Sigmoid colon (tissue), 7 donors: ENCODE data around the gene UROC1. TPM values are rescaled to one million over a fixed set of nuclear protein-coding genes. Genes with fewer than 3 reads are reported as not detected.
A peak's percentile ranks its signal among the peaks of the same experiment; 100 is the strongest.

Experiments used
- DNase-seq: peaks from one replicate; pipeline ENCODE4 v3.0.0-alpha.2; 2019
- H3K27ac ChIP-seq, 4 donors: fragments of 200-600 bp; sonication (generic); one replicate each; pipeline ENCODE4 v1.5.1; 2016 to 2019; ENCODE audit warnings: mild to moderate bottlenecking in 1 of 4
- H3K27me3 ChIP-seq, 3 donors: fragments of 200-600 bp; sonication (generic); one replicate each; pipeline ENCODE4 v1.5.1; 2019; ENCODE audit warnings: mild to moderate bottlenecking in 1 of 3
- H3K36me3 ChIP-seq, 4 donors: fragments of 200-600 bp; sonication (generic); one replicate each; pipeline ENCODE4 v1.5.1; 2016 to 2019
- H3K4me1 ChIP-seq, 4 donors: fragments of 200-600 bp; sonication (generic); one replicate each; pipeline ENCODE4 v1.5.1; 2017 to 2019
- H3K4me3 ChIP-seq, 4 donors: fragments of 200-600 bp; sonication (generic); one replicate each; pipeline ENCODE4 v1.5.1; 2017 to 2019; ENCODE audit warnings: mild to moderate bottlenecking in 2 of 4, moderate library complexity in 1 of 4
- H3K9me3 ChIP-seq, 4 donors: fragments of 200-600 bp in 3 of 4; sonication (generic) in 3 of 4; one replicate each; pipeline versions ENCODE4 v1.5.1 to v1.6.1; 2013 to 2019
- EP300 ChIP-seq, 4 donors: sonication (generic); formaldehyde crosslinking; IDR thresholded peaks; one replicate each; pipeline ENCODE4 v1.6.1; 2017; ENCODE audit warnings: antibody characterized with exemption in 4 of 4
- POLR2A ChIP-seq, 2 donors: fragments of 450-650 bp; IDR thresholded peaks; one replicate each; pipeline ENCODE4 v1.6.1; 2016; ENCODE audit warnings: antibody characterized with exemption in 2 of 2, mild to moderate bottlenecking in 2 of 2, moderate library complexity in 2 of 2
- POLR2AphosphoS5 ChIP-seq, 4 donors: sonication (generic); formaldehyde crosslinking; IDR thresholded peaks; one replicate each; pipeline ENCODE4 v1.6.1; 2017; ENCODE audit warnings: antibody characterized with exemption in 4 of 4
- WGBS, 2 donors: extraction: QIAGEN DNeasy Blood & Tissue Kit; methylation state at CpG; one replicate each; pipeline ENCODE4 v1.1.7; 2013; 5-methylcytosine and 5-hydroxymethylcytosine counted together
- intact Hi-C: fragments of 100-400 bp; cut with DNase I; formaldehyde crosslinking; loops from one replicate; pipeline ENCODE4 v1.15.1; 2023
- polyA plus RNA-seq, 3 donors: library from polyadenylated mRNA; stranded (reverse); fragments of 200-250 nt; gene quantifications; one replicate each; pipeline ENCODE4 v1.2.3, GENCODE V29; 2013
- total RNA-seq, 4 donors: library from RNA; depleted of rRNA; stranded (reverse); fragments of >200 nt; gene quantifications; one replicate each; pipeline ENCODE4 v1.1.0, GENCODE V29; 2016
- TF ChIP-seq, protein P1 (sequence below), 4 experiments: fragments of 450-650 bp in 3 of 4; fragments of 200-600 bp in 1 of 4; IDR thresholded peaks; one replicate each; pipeline ENCODE4 v1.5.1; 2016 to 2019; ENCODE audit warnings: antibody characterized with exemption in 4 of 4, mild to moderate bottlenecking in 3 of 4, moderate library complexity in 2 of 4
- donor health status: healthy with polysubstance abuse.
- donor health status: Bipolar disorder and iron deficiency.
- donor health status: healthy.

Gene UROC1
- total and polyA plus RNA-seq, 7 donors: 0.03 TPM; not detected in 6

DNA sequence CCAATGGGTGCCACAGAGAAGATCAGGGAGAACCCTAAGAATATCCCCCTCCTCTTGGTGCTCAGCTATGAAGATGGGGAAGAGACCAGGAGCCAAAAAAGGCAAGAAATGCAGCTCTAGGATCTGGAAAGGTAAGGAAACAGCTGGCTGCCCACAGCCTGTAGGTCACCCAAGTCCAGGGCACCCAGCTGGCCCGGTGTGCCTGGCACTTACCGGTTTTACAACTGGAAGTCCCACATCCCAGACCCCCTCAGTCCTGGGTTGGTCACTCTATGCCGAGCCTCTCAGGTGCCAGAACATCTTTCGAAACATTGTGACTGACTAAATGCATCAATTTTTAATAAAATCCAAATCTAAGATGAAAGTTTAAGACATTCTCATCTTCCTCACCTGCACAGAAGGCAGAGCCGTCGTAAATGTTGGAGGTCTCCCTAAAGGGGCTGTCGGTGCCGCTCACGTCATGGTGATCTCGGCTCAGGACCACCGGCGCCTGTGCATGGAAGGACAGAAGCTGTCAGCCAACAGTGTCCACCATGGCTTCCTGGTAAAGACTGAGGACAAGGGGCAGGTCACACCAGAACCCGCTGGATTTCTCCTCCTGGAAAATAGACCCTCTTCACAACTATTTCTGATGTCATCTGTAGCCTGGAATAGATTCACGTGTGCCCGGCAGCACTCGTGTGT, 28.5 kb downstream of the UROC1 start:
- intact Hi-C loops: no loop called here
- 90 to 94% methylated on average over 16 of the region's 16 CpGs for WGBS, 2 donors
- TF ChIP-seq EP300 (IDR thresholded peaks at IDR 0.05): no peak

DNA sequence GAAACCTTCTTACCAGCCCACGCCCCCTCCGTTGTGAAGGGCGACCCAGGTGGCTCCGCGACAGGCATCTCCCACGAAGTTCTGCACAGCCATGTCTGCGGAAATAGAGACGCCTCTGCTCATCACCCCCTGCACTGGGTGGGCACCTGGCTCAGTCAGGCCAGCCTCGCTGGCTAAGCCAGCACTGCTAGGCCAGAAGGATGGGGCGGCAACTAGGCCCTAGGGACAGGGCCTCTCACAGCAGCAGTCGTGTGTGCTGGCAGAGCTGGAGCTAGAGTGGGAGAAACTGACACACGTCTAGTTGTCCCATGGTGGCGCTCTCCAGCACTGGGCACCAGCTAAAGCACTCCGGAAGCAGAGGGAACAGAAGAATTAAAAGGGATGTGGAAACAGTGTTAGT, 29.4 kb downstream of the UROC1 start:
- 86 to 92% methylated on average over 14 of the region's 14 CpGs for WGBS, 2 donors
- DNase-seq: no peak

More for the DNA sequence above, 28.5 kb downstream of the UROC1 start:
- H3K4me3 ChIP-seq: no peak overlapping the region
- no peak for DNase-seq
- H3K9me3 ChIP-seq: no peaks in the 10 kb centered on the region
- H3K27ac ChIP-seq: no peak overlapping the region
- no peaks in the 10 kb centered on the region for H3K27me3 ChIP-seq
- no peaks in the 10 kb centered on the region for H3K36me3 ChIP-seq
- no peaks in the 10 kb centered on the region for H3K4me1 ChIP-seq

DNA sequence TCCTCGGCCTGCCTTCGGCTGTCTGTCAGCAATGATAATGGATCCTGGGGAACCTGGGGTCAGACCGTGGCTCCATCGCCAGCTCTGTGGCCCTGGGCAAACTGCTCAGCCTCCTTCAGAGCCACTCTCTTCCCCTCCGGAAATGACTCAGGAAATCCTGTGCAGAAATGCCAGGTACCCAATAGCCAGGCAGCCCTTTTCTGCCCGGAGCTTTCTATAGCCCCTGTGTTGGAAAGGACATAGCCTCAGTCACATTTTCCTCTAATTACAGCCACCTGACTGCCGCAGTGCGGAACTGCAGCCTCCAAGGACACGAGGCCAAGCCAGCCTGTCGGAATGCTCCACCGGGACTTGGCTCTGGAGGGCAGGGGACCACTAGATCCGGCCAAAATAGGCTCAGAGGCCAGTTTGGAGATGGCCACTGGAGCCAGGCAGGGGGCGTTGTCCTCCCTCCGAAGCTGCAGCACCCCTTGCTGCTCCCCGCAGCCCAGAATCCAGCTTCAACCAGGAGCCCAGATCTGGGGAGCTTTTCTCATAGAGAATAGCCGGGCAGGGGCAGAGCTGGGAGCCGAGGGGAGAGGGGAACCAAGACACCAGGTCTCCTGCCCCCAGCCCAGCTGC, 30.3 kb downstream of the UROC1 start:
- no peak for DNase-seq
- intact Hi-C loops: no loop called here

More for the DNA sequence above, 29.4 kb downstream of the UROC1 start:
- no peak for TF ChIP-seq EP300 (IDR thresholded peaks at IDR 0.05)
- no peak for TF ChIP-seq POLR2AphosphoS5 (IDR thresholded peaks at IDR 0.05)
- no peak for TF ChIP-seq POLR2A (IDR thresholded peaks at IDR 0.05)
- TF ChIP-seq, protein P1, sequence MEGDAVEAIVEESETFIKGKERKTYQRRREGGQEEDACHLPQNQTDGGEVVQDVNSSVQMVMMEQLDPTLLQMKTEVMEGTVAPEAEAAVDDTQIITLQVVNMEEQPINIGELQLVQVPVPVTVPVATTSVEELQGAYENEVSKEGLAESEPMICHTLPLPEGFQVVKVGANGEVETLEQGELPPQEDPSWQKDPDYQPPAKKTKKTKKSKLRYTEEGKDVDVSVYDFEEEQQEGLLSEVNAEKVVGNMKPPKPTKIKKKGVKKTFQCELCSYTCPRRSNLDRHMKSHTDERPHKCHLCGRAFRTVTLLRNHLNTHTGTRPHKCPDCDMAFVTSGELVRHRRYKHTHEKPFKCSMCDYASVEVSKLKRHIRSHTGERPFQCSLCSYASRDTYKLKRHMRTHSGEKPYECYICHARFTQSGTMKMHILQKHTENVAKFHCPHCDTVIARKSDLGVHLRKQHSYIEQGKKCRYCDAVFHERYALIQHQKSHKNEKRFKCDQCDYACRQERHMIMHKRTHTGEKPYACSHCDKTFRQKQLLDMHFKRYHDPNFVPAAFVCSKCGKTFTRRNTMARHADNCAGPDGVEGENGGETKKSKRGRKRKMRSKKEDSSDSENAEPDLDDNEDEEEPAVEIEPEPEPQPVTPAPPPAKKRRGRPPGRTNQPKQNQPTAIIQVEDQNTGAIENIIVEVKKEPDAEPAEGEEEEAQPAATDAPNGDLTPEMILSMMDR (IDR thresholded peaks at IDR 0.05): no peak
- no peak overlapping the region for H3K4me3 ChIP-seq
- H3K4me1 ChIP-seq: no peaks in the 10 kb centered on the region
- no peaks in the 10 kb centered on the region for H3K36me3 ChIP-seq
- H3K9me3 ChIP-seq: no peaks in the 10 kb centered on the region
- H3K27me3 ChIP-seq: no peaks in the 10 kb centered on the region
- intact Hi-C loops: no loop called here
- H3K27ac ChIP-seq: no peak overlapping the region

DNA sequence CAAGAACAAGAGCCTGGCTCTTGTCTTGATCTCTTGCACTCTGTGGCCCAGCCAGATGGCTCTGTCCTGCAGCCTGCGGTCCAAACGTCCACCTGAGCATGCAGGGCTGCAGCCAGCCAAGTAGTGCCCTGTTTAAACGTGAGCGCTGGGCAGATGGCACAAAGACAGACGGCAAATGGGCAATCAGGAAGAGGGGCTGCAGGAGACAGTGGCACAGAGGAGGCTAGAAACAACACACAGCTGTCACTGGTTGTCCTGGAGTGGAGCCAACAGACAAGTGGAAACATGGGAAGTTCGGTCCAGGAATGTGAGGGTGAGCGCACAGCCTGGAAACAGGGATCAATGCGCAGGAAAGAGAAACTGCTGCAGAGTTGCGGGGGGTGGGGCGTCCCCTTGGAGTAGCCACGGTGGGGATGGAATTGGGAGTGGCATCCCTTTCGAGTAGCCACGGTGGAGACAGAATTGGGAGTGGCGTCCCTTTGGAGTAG, 31.2 kb downstream of the UROC1 start:
- WGBS, 2 donors: 82 to 85% methylated on average over 14 of the region's 14 CpGs
- H3K4me1 ChIP-seq: no peaks in the 10 kb centered on the region
- intact Hi-C loops: no loop called here
- no peak overlapping the region for H3K4me3 ChIP-seq
- DNase-seq: no peak
- no peaks in the 10 kb centered on the region for H3K36me3 ChIP-seq
- no peaks in the 10 kb centered on the region for H3K9me3 ChIP-seq
- TF ChIP-seq POLR2AphosphoS5 (IDR thresholded peaks at IDR 0.05): no peak
- H3K27ac ChIP-seq: peak overlapping the region in 1 of 4 donors; percentile 32
- H3K27me3 ChIP-seq: no peaks in the 10 kb centered on the region

More for the DNA sequence above, 30.3 kb downstream of the UROC1 start:
- TF ChIP-seq, protein P1 (IDR thresholded peaks at IDR 0.05): no peak
- no peak for TF ChIP-seq EP300 (IDR thresholded peaks at IDR 0.05)
- TF ChIP-seq POLR2AphosphoS5 (IDR thresholded peaks at IDR 0.05): no peak
- TF ChIP-seq POLR2A (IDR thresholded peaks at IDR 0.05): no peak
- H3K9me3 ChIP-seq: no peaks in the 10 kb centered on the region
- H3K27me3 ChIP-seq: no peaks in the 10 kb centered on the region
- H3K4me3 ChIP-seq: no peak overlapping the region
- H3K36me3 ChIP-seq: no peaks in the 10 kb centered on the region
- WGBS, 2 donors: 54 to 72% methylated on average over 17 of the region's 17 CpGs
- peak overlapping the region in 1 of 4 donors; percentile 32 for H3K27ac ChIP-seq
- H3K4me1 ChIP-seq: no peaks in the 10 kb centered on the region

DNA sequence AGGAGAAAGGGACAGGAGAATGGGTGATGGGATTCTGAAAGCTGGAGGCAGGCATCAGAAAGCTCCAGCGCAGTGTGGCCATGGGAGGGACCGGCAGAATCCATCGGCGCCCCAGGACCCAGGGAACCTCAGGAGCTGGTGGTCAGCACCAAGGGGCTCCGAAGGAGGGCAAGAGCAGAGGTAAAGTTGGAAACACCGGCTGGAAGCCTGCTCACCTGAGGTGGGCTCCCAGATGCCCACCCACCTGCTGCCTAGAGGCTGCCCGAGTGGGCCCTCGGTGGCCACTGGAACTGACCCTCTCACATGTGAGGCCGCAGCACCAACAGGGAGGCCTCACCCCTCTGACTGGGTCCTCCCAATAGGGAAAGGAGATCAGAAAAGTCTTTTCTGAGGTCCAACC, 31.6 kb downstream of the UROC1 start:
- no peak for DNase-seq
- no peaks in the 10 kb centered on the region for H3K27me3 ChIP-seq
- no peaks in the 10 kb centered on the region for H3K9me3 ChIP-seq
- H3K27ac ChIP-seq: no peak overlapping the region
- no peaks in the 10 kb centered on the region for H3K36me3 ChIP-seq
- TF ChIP-seq POLR2AphosphoS5 (IDR thresholded peaks at IDR 0.05): no peak
- no peaks in the 10 kb centered on the region for H3K4me1 ChIP-seq
- intact Hi-C loops: no loop called here
- 97% methylated on average over 9 of the region's 9 CpGs for WGBS, 2 donors
- H3K4me3 ChIP-seq: no peak overlapping the region

DNA sequence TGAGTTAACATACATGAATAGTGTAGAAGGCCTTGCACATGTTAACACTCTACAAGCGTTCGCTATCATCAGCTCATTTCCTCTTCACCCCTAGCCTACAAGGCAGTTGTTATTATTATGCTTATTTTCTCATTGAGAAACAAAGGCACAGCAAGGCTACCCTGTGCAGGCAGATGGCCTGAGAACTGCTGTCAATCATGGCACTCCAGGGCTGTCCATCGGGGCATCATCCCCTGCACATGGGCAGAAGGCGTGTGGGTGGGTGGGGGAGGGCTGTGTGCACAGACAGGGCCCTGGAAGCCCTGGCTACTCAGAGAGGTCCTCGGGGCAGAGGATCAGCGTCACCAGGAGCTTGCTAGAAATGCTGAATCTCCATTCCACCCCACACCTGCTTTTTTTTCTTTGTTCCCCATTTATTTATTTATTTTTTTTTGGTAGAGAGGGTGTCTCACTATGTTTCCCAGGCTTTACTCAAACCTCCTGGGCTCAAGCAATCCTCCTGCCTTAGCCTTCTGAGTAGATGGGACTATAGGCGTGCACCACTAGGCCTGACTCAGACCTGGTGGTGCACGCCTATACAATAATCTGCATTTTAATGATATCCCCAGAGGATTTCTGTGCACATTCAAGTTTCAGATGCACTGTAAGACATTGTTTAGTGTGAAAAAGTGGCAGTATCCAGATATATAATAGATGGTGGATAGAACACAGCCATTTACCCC, 32.2 kb downstream of the UROC1 start:
- no peaks in the 10 kb centered on the region for H3K27me3 ChIP-seq
- H3K27ac ChIP-seq: no peak overlapping the region
- no peak for DNase-seq
- no peak overlapping the region for H3K4me3 ChIP-seq
- WGBS, 2 donors: 85 to 90% methylated on average over 8 of the region's 8 CpGs
- no peaks in the 10 kb centered on the region for H3K4me1 ChIP-seq
- H3K9me3 ChIP-seq: no peaks in the 10 kb centered on the region
- intact Hi-C loops: no loop called here
- H3K36me3 ChIP-seq: no peaks in the 10 kb centered on the region
- TF ChIP-seq, protein P1 (IDR thresholded peaks at IDR 0.05): no peak
- TF ChIP-seq POLR2A (IDR thresholded peaks at IDR 0.05): no peak
- TF ChIP-seq POLR2AphosphoS5 (IDR thresholded peaks at IDR 0.05): no peak
- TF ChIP-seq EP300 (IDR thresholded peaks at IDR 0.05): no peak
